HTR-8/SVneo (cell line): ENCODE measurements around the gene GSN.

Source experiments
- DNase-seq: peaks from one replicate; pipeline ENCODE4 v3.0.0; 2011; ENCODE audit warnings: low spot score, mixed read lengths; ENCODE audit not compliant: insufficient read length
- FAIRE-seq: peaks from 2 replicates; lab custom pipeline; 2011; peaks lifted over from hg19 to GRCh38; lab: Jason Lieb, UNC

The GSN gene

DNA sequence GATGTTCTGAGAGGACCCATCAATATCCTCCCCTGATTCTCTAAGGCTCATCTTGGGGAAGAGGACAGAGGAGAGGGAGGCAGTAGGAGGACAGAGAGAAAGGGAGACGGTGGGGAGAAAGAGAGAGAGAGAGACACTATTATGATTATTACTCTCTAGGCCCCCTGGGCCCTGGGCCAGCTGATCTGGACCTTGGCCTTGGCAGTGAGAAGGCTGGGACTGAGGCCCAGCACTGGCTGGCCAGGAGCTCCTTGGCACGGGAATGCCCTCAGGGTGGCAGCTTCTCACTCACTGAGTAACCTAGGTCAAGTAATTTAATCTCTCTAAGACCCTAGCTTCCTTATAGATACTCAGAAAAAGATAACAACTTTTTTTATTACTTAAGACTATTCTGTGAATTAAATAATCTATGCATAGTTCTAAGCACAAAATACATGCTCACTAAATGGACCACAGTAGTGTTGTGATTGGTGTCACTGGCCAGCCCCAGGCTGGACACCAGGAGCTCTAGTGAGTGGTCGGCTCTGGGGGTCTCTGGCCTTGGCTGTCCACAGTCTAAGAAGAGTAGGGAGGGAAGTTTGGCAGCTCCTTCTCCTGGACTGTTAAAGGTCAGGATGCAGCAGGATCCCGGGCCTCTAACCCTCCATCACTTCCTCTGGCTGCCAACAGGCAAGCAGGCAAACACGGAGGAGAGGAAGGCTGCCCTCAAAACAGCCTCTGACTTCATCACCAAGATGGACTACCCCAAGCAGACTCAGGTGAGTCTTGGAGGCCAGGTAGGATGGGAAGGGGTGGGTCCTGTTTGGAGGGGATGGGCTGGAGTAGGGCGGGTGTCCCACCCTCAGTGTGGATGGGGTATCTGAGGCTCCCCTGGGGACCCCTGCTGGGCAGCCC is 50.0 kb downstream of the GSN start:
- DNase-seq (no peak), FAIRE-seq (no peak)

DNA sequence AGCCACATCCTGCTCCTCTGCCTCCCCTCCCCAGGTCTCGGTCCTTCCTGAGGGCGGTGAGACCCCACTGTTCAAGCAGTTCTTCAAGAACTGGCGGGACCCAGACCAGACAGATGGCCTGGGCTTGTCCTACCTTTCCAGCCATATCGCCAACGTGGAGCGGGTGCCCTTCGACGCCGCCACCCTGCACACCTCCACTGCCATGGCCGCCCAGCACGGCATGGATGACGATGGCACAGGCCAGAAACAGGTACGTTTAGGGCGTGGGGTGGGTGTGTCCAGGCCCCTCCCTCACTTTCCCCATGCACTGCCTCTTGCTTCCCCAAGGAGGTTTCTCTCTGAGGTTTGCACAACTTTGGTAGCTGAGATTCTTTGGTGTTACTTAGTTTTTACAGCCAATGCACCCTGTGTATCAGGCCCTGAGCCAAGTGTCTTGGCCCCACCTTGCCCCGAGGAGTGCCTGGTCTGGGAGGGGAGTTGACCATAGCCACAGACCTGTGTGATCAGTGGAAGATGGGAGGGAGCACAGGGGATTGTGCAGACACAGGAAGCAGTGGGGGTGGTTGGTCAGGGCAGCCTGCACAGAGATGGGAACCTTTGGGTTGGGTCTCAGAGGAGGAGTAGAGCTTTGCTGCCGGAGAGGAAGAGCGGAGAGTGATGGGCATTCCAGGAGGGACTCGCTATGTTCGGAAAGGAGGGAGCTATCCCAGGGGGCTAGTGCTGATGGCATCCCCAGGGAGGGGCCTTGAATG is 50.8 kb downstream of the GSN start:
- FAIRE-seq (no peak), DNase-seq (no peak)

- DNase-seq (no peak), FAIRE-seq (no peak)
These were observed 51.4 kb downstream of the GSN start for GRCh38 chr9:121319383-121319780.

- FAIRE-seq (no peak), DNase-seq (no peak)
These were observed 53.1 kb downstream of the GSN start for GRCh38 chr9:121321016-121321503.

- no peak for FAIRE-seq
- peak; percentile 50 for DNase-seq
These were observed 54.2 kb downstream of the GSN start for GRCh38 chr9:121322037-121322736.

GRCh38 chr9:121322737-121323448 is 54.9 kb downstream of the GSN start:
- no peak for FAIRE-seq
- no peak for DNase-seq

GRCh38 chr9:121323449-121324151 is 55.6 kb downstream of the GSN start:
- FAIRE-seq (no peak), DNase-seq (no peak)

GRCh38 chr9:121324316-121324715 is 56.4 kb downstream of the GSN start:
- FAIRE-seq = no peak
- no peak for DNase-seq

GRCh38 chr9:121324755-121325154 is 56.8 kb downstream of the GSN start:
- FAIRE-seq (no peak), DNase-seq (no peak)

GRCh38 chr9:121325387-121325786 is 57.4 kb downstream of the GSN start:
- no peak for FAIRE-seq
- no peak for DNase-seq

- FAIRE-seq = no peak
- no peak for DNase-seq
These were observed 58.3 kb downstream of the GSN start for GRCh38 chr9:121326130-121326838.

- DNase-seq = no peak
- no peak for FAIRE-seq
These were observed 59.1 kb downstream of the GSN start for GRCh38 chr9:121326901-121327613.

DNA sequence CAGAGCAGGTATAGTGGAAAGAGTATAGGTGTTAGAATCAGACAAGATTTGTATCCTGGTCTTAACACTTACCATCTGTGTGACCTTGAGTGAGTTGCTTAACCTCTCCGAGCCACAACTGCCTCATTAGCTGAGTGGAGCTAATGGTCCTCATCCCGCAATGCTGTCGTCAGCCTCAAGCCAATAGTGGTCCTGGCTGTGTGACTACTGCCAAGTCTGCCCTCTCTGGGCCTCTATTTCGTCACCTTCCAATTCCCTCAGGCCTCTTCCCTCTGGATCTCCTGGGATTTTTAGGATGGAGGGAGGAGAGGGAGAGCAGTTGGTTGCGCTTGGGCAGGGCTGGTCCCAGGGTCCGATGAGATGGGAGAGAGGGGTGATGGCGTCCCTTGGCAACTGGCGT is 60.5 kb downstream of the GSN start:
- DNase-seq = no peak
- no peak for FAIRE-seq

DNA sequence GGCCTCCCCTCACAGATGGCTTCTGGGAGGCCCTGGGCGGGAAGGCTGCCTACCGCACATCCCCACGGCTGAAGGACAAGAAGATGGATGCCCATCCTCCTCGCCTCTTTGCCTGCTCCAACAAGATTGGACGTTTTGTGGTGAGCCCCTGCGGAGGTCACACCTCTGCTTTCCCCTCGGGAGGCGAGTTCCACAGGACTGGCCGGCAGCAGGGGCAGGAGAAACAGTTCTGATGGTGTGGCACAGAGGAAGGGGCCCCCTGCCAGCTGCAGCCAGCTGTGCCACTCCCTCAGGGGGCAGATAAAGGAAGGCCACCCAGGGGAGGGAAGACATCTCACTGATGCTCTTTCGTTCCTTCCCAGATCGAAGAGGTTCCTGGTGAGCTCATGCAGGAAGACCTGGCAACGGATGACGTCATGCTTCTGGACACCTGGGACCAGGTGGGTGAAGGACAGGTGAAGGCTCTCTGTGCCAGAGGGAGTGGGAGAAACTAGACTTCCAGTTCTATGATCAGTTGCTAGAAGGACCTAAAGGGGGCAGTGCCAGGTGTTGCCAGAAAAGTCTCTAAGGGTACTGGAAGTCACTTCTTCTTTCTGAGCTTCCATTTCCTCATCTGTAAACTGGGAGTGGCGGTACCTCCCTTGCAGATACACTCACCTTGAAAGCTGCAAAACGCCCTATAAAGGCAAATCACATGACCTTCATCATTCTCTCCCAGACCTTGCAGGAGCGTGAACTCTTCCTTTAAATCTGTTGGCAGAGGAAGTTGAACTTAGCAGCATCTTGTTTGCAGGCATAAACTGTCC is 61.1 kb downstream of the GSN start:
- DNase-seq = no peak
- no peak for FAIRE-seq

GRCh38 chr9:121331549-121331948 is 63.6 kb downstream of the GSN start:
- FAIRE-seq = no peak
- DNase-seq = no peak

- FAIRE-seq = no peak
- no peak for DNase-seq
These were observed 64.2 kb downstream of the GSN start for GRCh38 chr9:121331992-121332685.
